ENCODE results near the gene CCDC85C. TPM values are rescaled to one million over a fixed set of nuclear protein-coding genes. Genes with fewer than 3 reads are reported as not detected.
A peak's percentile ranks its signal among the peaks of the same experiment; 100 is the strongest.

Gene CCDC85C
- total RNA-seq, 1 experiment from 2014 or later, result 33.2 TPM

DNA sequence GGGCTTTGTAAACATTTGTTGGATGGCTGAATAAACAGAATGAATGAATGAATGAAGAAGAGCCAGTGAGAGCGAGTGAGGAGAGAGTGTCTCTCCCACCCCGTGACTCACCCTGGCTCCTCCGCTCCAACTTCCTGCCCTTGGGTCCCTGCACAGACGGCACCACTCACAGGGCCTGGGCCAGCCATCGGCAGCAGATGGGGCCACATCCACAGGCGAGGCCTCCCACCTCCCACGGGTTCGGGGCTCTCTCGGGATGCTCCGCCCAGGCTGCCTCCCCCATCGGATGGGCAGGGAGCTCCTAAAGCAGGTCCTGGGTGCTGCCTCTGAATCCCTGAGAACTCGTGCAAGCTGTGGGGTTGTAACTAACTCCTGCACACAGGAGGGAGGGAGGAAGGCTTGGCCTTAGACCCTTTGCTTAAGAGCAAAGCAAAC, 81.5 kb downstream of the CCDC85C start:
- Histone ChIP-seq H4K8ac (replicated peaks; ENCODE audit: insufficient read length, low read depth, low read length) (no peak overlapping the region), H2BK12ac (ENCODE audit: insufficient read length, low read depth, low read length) (no peak overlapping the region), H3K23me2 (ENCODE audit: insufficient read length, low read depth, low read length, poor library complexity, severe bottlenecking) (no peaks in the 10 kb centered on the region), H3K4me2 (ENCODE audit: insufficient read depth, insufficient read length, low read length) (no peak overlapping the region), H4K5ac (ENCODE audit: insufficient read length, low read depth, low read length) (no peak overlapping the region), H2BK5ac (ENCODE audit: insufficient read length, low read length) (no peak overlapping the region), H2BK120ac (ENCODE audit: low read depth, low read length, poor library complexity, severe bottlenecking) (no peak overlapping the region), H4K20me1 (ENCODE audit: control insufficient read depth, insufficient read depth, insufficient read length) (peaks cover 3% of the 10 kb centered on the region), H2AK5ac (ENCODE audit: insufficient read length, low read length) (no peak overlapping the region), H3T11ph (ENCODE audit: low read length) (no peak overlapping the region), H2AFZ (ENCODE audit: low read length) (no peak overlapping the region), H3K18ac (ENCODE audit: insufficient read length, low read depth, low read length) (peak overlapping the region; percentile 22), H3K9ac (ENCODE audit: extremely low read depth, insufficient read length, low read length) (no peak overlapping the region), H3K27ac (ENCODE audit: insufficient read length, low read depth, low read length) (no peak overlapping the region), H3K27me3 (ENCODE audit: insufficient read depth, low read length) (no peaks in the 10 kb centered on the region), H3K4ac (ENCODE audit: low read depth, low read length) (no peak overlapping the region), H3K4me1 (ENCODE audit: insufficient read depth, low read length) (peaks cover 11% of the 10 kb centered on the region; the same call in 1 of the 2 replicates), H2BK20ac (ENCODE audit: low read depth, low read length, poor library complexity, severe bottlenecking) (no peak overlapping the region), H2BK15ac (ENCODE audit: low read depth, low read length) (no peak overlapping the region), H4K91ac (ENCODE audit: insufficient read length, low read depth, low read length) (no peak overlapping the region), H3K14ac (ENCODE audit: insufficient read depth, low read length) (no peak overlapping the region; the same call in 1 of the 2 replicates), H3K23ac (ENCODE audit: insufficient read length, low read depth, low read length) (no peak overlapping the region), H3K9me3 (ENCODE audit: control insufficient read depth, low read depth, low read length) (no peaks in the 10 kb centered on the region), H3K56ac (ENCODE audit: insufficient read length, low read depth, low read length) (no peak overlapping the region), H3K79me2 (ENCODE audit: insufficient read depth, low read length) (no peaks in the 10 kb centered on the region), H3K79me1 (ENCODE audit: insufficient read depth, low read depth, low read length, poor library complexity, severe bottlenecking) (no peaks in the 10 kb centered on the region)
- Mint-ChIP-seq H3K27me3 (ENCODE audit: low read depth) (no peaks in the 10 kb centered on the region; the same call in 1 of the 2 replicates), H3K9me3 (no peaks in the 10 kb centered on the region), H3K27ac (peak overlapping the region in 2 of 3 experiments; percentile 70 to 87; a peak in 3 of 7 replicates), H3K4me3 (peak overlapping the region in 1 of 2 experiments; percentile 24; a peak in 2 of 5 replicates), H3K36me3 (ENCODE audit: insufficient read depth in 1 of 3, low read depth in 3 of 3) (peaks cover 0 to 13% (median 0%) of the 10 kb centered on the region in 3 experiments; a peak in 4 of 7 replicates), H3K4me1 (peaks cover 45 to 63% of the 10 kb centered on the region in 2 experiments)
- WGBS (ENCODE audit: extremely low coverage, insufficient read length, low lambda C conversion rate), result no CpG with 5 or more reads among the region's 12 CpGs
- TF ChIP-seq, protein P1, sequence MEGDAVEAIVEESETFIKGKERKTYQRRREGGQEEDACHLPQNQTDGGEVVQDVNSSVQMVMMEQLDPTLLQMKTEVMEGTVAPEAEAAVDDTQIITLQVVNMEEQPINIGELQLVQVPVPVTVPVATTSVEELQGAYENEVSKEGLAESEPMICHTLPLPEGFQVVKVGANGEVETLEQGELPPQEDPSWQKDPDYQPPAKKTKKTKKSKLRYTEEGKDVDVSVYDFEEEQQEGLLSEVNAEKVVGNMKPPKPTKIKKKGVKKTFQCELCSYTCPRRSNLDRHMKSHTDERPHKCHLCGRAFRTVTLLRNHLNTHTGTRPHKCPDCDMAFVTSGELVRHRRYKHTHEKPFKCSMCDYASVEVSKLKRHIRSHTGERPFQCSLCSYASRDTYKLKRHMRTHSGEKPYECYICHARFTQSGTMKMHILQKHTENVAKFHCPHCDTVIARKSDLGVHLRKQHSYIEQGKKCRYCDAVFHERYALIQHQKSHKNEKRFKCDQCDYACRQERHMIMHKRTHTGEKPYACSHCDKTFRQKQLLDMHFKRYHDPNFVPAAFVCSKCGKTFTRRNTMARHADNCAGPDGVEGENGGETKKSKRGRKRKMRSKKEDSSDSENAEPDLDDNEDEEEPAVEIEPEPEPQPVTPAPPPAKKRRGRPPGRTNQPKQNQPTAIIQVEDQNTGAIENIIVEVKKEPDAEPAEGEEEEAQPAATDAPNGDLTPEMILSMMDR (conservative IDR thresholded peaks at IDR 0.05), result no peak
- no peak for DNase-seq
